GM18907 (cell line): ENCODE measurements around the gene MYO3B.

ENCODE experiments used
- ATAC-seq: cut with Tn5 transposase; IDR thresholded peaks from one replicate; pipeline ENCODE4 v1.9.1; 2021; ENCODE audit warnings: mild to moderate bottlenecking, moderate library complexity; ENCODE audit not compliant: unreplicated experiment

The MYO3B gene

DNA sequence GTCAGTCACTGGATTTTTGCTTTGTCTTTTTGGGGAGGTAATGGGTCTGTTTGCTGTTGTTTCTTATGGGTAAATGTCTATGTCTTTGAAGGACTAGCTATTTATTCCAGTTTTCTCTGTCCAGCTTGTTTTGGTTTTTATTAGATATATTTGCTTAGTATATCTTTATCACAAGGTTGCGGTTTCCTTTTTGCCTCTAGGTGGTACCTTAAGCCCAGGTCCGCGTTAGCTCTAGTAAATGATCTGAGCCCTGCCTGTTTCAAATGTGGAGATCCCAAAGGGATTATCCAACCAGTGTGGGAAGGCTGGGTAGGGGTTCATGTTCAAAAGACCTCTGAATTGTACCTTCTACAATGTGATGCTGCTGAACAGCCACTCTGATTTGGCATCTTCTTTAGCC, 114.5 kb downstream of the MYO3B start:
- no peak for ATAC-seq

DNA sequence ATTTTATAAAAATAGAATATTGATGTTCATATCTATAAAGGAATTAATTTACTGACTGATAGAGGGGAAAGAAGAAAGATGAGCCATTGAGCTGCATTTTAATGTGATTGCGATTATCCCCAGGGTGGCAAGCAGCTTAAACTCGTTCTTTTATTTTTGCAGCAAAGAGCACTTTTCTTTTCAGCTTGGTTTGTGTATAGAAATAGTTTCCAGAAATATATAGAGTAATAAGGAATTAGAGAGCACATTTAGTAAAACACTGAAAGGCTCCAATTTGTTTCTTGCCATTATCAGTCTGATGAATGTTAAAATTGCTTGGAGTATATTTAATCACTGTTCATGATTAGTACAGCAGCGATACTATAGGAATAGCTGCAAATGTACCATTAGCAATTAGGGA, 119.5 kb downstream of the MYO3B start:
- ATAC-seq, result no peak

DNA sequence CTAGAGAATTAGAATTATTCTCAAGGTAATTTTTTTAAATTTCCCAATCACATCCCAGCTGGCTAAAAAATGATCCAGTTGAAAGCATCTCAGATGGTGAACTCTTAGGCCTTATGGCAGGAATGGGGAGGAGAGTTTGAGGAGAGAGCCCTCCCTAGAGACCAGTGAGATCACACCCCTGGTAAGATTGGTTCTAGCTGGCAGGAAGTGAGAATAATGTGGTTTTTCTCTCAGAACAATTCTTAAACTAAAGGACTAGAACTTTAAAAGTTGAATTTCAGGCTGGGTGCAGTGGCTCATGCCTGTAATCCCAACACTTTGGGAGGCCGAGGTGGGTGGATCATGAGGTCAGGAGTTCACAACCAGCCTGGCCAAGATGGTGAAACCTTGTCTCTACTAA, 120.2 kb downstream of the MYO3B start:
- ATAC-seq, result peak; percentile 95

DNA sequence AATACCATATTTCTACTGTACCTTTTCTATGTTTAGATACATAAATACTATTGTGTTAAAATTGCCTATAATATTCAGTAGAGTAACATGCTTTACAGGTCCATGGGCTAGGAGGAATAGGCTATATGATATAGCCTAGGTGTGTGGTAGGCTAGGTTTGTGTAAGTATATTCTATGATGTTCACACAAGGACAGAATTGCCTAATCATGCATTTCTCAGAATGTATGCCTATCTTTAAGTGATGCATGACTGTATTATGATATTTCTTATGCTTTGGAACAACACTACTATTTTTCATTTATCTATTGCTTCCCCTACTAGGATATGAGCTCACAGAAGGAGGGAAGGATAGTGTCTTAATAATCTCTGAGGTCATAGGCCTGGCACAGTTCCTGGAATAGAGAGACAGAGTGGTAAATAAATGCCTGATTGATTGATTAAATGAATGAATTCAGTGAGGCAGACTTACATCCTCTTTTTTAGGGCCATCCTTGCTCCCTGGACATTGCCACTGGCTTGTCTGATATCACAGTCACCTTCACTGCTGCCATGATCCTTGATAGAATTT, 121.0 kb downstream of the MYO3B start:
- no peak for ATAC-seq

DNA sequence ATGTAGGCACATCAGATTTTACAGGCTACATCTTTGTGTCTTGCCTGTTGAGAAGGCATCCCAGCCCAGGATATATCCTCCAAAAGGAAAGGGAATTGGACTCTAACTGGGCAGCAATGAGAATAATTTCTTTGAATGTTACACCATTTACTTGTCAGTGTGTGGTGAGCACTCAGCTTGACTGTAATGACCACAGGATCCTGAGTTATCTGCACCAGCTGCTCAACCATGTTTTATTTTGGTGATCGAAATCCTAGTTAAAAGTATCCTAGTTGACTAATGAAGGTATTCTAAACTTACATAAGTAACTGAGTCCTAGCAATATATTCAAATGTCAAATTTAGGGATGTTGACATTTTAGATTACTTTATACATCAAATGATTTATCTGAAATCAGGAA, 123.0 kb downstream of the MYO3B start:
- no peak for ATAC-seq

DNA sequence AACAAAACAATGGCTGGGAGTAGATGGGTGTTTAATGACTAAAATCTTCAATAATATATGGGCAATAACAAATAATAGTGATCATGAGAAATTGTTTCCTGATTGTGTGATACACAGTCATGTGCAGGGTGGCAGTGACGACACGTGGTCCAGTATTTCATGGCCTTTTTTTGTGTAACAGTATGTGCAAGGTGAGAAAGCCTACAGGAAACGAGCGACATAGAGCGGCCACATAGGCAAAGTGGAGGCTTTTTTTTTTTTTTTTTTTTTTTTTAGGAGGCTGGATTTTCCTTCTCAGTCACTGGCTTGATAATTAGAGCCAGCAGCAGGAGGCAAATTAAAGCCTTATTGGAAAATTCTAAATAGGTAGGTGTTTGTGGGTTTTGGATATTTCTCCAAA, 123.7 kb downstream of the MYO3B start:
- no peak for ATAC-seq

DNA sequence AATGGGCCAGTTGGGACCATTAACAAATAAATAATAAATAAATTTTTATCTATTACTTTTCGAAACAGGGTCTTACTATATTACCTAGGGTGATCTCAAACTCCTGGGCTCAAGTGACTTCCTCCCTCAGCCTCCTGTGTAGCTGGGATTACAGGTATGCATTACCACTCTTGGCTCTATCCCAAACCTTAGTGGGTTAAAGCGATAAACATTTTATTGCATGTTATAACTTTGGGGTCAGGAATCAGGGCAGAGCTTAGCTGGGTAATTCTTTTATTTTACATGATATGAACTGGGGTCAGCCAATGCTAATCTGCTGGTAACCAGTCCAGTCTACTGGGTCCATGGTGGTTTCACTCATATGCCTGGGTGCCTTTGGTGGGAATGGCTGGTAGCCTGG, 127.8 kb downstream of the MYO3B start:
- ATAC-seq, result no peak

DNA sequence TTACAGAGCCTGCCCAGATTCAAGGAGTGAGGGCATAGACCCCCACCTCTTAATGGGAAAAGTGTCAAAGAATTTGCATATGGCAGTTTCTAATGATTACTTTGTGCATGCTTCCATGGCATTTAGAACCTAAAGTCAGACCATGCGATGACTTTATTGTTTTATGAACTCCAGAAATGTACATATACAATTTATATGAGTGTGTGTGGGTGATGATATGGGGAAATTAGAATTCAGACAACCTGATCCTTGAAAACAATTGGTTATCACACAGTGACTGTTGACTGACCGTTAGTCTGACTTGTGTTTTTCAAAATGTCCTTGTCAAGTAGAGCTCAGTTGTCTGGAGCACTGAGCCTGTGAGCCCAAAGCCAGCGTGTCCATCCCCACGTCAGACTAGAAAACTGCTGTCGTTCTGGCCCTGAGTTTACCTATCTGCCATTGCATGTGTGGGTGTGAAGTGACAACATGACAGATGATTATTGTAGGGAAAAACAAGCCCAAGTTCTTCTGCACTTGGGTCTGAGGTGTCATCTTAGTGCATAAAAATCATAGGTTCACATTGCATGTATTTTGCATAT, 128.4 kb downstream of the MYO3B start:
- ATAC-seq, result no peak

DNA sequence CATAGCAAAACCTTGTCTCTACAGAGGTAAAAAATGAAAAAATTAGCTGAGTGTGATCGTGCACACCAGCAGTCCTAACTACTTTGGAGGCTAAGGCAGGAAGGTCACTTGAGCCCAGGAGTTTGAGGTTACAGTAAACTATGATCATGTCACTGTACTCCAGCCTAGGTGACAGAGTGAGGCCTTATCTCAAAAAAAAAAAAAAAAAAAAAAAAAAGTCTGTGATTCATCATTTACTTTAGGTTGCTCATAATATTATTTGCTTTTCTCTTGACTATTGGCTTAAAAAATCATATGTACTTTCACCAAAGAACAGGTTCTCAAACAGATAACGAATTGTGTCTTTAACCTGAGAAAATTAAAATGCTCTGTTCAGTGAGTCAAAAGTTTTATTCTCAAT, 129.1 kb downstream of the MYO3B start:
- no peak for ATAC-seq

DNA sequence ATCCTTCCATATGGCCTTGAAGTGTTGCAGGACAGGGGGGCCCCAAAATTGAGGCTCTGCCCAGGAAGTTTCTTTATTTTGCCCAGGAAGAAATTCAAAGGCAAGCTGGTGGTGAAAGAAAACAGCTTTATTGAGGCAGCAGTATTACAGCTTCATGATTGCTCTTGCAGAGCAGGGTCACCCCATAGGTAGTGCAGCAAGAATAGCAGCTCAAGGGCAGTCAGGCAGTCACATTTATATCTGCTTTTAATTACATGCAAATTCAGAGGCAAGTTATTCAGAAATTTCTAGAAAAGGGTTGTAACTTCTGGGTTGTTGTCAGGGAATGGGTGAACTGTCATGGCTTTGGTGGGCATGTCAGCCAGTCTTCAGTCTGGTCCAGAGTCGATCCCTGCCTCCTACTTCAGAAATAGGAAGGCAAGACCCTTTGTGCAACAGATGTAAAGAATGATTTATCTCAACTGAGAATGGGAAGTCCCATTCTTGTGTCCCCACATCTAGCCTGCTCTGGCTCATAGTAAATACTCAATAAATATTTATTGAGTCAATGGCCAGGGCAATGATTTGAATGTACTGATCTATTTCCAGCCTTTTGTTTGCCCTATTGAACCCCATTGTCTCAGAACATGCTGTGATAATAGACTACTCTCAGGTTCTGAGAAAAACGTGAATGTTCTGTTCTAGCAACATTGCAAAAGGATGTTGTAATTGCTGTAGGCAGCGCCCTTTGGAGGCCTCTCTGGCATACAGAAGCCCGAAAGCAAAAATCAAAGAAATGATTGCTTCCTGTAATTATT, 129.8 kb downstream of the MYO3B start:
- no peak for ATAC-seq

DNA sequence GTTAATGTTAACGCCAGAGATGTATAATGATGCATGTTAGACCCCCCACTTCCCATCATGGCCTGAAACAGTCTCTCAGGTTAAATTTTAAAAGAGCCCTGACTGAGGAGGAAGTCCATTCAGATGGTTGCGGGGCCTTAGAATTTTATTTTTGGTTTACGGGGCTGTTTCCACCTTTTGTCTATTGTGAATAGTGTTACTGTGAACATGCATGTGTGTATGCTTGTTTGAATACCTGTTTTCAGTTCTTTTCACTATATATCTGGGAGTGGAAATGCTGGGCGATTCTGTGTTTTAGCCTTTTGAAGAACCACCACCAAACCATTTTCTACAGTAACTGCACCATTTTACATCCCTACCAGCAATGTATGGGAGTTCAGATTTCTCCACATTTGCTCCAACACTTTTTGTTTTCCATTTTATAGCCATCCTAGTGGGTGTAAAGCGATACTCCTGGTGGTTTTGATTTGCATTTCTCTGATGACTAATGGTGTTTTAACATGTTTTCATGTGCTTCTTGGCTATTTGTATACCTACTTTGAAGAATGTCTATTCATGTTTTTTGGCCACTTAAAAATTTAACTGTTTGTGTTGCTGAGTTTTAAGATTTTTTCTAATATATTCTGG, 133.0 kb downstream of the MYO3B start:
- ATAC-seq, result no peak

DNA sequence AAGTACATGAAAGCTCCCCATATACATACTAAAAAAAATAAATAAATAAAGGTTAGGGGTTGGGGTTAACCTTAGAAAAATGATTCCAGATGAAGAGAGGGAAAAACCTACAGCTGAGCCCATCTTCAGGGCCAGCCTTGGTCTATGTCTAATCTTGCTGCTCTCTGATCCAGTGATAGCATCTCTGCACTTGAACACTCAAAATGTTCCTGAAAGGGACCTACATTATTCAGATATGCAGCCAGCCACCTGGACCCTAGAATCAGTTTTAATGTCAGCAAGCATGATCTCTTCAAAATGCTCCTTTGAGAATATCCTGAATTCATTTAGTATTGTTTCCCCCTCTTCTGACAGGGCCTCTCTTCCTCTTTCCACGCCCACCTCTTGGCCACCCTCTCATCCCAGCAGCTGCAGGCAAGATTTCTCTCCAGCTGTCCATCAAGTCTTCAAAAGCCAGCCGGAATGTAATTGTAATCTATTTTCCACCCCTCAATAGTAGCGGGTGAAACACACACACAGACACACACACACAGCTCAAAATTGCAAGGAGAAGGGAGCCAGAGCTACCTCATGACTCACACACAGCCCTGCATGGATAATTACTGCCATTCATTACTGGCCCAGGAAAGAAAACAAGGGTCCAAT, 135.5 kb downstream of the MYO3B start:
- ATAC-seq, result no peak

DNA sequence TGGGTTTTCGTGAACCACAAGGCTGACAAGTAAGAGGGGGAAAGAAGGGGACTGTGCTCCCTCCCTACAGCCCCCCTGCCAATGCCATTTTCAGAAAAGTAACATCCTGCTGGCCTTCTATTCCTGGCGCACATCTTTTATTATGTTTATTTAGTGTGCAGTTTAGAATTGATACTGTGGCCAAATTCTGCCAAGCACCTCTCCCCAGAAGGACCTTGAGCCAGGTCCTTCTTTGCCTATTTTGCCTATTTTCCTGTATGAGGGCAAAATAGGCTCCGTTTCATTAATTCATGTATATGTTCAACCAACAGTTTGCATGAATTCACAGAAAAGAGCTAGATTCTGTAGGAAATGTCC, 136.0 kb downstream of the MYO3B start:
- no peak for ATAC-seq

DNA sequence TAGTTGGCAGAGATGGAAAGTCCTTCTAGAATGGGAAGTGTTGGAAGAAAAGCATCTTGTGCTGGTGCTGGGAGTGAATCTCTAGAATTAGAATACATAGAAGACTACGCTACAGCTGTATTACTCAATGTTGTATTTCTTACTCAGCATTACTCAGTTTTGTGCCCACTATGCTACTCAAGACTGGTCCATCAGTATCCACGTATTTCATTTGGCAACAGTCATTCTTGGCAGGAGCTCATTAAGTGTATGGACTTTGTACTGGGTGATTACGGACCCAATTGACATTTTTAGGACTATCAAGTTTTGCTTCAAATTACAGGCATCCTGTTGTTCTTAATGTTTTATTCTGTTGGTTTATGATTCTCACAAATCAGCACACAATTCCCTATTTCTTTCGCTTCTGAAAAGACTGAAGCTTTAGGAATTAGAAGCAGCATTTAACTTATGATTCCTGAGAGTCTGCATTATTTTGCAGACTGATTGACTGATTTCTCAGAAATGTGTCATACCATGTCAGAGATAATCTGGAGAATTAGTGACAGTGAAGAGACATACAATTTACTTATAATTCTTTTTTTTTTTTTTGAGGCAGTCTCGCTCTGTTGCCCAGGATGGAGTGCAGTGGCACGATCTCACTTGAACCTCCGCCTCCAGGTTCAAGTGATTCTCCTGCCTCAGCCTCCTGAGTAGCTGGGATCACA, 136.9 kb downstream of the MYO3B start:
- ATAC-seq, result no peak

DNA sequence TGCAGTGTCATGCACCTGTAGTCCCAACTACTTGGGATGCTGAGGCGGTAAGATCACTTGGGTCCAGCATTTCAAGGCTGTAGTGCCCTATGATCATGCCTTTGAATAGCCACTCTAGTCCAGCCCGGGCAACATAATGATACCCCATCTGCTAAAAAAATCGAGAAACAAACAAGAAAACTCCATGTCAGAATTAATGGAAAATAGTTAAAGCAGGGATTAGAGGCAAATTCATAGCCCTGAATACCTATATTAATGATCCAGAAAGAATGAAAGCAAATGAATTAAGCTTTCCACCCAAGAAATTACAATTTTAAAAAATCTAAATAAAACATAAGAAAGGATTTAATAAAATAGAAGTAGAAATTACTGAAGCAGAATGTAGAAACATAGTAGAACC, 143.0 kb downstream of the MYO3B start:
- no peak for ATAC-seq

DNA sequence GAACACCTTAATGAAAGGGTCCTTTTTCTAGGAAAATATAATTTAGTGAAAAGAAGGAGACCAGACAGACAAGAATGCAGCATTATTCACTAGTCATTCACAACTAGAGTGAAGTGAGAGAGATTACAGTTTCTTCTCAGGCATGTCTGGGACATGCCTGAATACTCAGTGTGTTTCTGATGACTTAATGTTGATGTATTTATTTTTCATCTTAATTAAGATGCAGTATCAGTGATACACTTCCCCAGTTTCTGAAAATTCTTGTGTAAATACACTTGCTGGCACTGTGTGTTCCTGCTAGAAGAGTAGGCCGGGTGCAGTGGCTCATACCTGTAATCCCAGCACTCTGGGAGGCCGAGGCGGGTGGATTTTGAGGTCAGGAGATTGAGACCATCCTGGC, 143.6 kb downstream of the MYO3B start:
- ATAC-seq, result no peak

DNA sequence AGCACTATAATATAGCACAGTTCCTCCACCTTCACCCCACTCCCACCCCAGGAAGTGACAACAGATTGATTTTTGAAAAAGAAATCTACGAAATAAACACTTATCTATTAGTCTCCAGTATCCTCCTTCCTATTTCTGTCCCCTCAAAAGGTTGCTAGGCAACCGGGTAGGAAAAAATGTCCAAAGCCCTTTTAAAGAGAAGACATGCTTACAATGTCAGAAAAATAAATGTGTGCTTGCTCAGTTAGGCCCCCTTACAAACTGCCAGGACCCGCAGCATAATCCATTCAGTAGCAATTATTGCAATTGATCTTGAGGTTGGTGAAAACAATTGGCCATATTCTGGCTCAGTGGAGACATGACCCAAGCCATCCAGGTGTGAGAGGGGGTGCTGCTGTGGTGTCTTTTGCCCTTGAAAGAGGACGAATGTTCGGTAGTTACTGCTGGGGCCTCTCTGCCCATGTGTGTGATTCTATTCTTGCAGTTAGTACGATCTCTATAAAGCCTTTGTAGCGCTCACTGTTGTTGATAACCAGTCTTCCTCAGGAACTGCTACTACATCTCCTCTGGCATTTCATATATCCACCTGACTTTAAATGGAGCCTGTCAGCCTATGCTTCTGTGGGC, 144.3 kb downstream of the MYO3B start:
- no peak for ATAC-seq

DNA sequence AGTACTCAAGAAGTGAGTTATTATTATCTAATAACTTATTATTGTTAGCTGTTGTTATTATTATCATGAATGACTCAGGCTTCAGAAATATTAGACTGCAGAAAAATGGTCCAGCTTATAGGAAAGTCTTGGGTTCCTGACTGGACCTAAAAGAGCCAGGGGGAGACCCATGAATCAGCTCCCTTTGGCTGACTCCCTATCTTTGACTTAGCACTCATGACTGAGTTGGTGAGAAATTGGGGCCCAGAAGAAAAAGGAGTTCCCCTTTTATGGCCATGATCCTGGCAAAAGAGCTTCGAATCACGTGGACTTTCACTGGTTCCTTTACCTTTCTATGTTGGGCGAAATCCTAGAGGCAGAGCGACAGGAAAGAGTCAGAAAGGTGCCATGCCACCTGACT, 145.8 kb downstream of the MYO3B start:
- no peak for ATAC-seq

DNA sequence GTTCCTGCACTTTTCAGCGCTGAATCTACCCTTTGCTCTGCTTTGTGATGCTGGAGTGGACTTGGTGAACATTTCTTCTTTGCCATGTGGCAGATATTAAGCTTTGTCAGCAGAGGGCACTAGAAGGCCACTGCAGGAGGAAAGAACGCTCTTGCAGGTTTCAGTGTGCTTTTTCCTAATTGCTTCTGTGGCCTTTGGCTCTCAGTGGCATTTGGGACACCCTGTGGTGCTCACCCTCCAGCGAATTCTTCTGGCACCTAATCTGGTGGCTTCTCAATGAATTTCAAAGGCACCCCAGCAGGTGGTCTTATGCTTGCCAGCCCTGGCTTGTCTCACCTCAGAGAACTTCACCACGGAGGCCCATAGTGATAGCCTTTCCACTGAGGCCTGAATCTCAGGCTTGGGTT, 146.7 kb downstream of the MYO3B start:
- ATAC-seq, result no peak

DNA sequence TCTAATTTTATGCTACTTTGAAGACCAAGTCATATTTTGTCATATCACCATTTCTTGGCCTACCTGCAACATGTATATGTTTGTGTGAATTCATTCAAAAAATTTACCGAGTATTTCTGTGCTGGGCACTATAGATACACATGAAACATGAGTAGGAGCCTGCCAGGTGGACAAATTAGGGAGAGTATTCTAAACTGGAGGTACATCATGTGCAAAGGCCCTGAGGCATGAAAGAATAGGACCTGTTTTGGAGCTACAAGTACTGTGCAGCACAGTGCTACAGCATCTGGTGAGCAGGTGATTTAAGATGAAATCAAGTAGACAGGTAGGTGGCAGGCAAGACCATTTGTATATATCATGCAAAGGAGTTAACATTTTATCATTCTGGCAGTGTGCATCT, 152.9 kb downstream of the MYO3B start:
- no peak for ATAC-seq
